ENCODE measurements around the gene CORT. TPM values are rescaled to one million over a fixed set of nuclear protein-coding genes. Genes with fewer than 3 reads are reported as not detected.
"Not testable (repeated sequence)": the region's sequence is repeated elsewhere in the genome, so short reads cannot be mapped to it uniquely, and the experiment has no call there.

Gene CORT, protein sequence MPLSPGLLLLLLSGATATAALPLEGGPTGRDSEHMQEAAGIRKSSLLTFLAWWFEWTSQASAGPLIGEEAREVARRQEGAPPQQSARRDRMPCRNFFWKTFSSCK
- total RNA-seq (under 1 TPM; 0.42 to 0.52 TPM), total RNA-seq (0 to 0.15 reads per million in 2 donors)

- no peak within 1 kb of the TSS for H3K4me3 Mint-ChIP-seq
- no peaks in the 10 kb centered on the region for H3K9me3 ChIP-seq (ENCODE audit: control insufficient read depth, low read length, poor library complexity, severe bottlenecking)
- H3K27ac Mint-ChIP-seq = no peak within 1 kb of the TSS
- H3K36me3 Mint-ChIP-seq (ENCODE audit: low read depth) = no peaks in the 10 kb centered on the region
- no peaks in the 10 kb centered on the region for H3K4me1 Mint-ChIP-seq
- DNase-seq (no peak), ATAC-seq (no peak)
- peaks cover 16% of the 10 kb centered on the region for H3K27me3 Mint-ChIP-seq
Observed at GRCh38 chr1:10449751-10450150, at the start of gene CORT. Gene CORT (plus strand): TSS chr1:10450031. CDS start chr1:10450224, 193 bp downstream.

DNA sequence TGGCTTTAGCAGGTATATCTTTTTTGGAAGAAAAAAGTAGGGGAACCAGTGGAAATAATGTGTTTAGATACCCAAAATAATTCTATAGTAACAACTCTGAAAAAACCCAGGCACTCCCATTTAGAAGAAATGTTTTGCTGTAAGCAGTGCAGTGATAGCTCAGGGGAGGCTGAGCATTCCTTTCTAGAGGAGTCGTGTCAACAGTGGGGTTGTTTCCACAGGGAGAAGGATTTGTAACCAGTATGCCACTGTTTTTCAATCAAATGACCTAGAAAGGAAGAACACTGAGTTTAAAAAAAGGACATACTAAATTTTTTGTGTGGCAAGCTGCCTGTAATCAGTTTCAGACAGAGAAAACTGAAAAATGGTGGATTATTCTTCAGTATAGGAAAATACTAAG, 48.5 kb upstream of the CORT start:
- no peaks in the 10 kb centered on the region for H3K9me3 ChIP-seq (ENCODE audit: control insufficient read depth, low read length, poor library complexity, severe bottlenecking)
- Mint-ChIP-seq H3K27ac (no peak overlapping the region), H3K4me1 (peaks cover 19% of the 10 kb centered on the region), H3K27me3 (no peaks in the 10 kb centered on the region), H3K36me3 (ENCODE audit: low read depth) (peaks cover 2% of the 10 kb centered on the region), H3K4me3 (no peak overlapping the region)
- DNase-seq = no peak
- ATAC-seq = no peak

GRCh38 chr1:10402729-10403274, 47.0 kb upstream of the CORT start:
- Mint-ChIP-seq H3K27ac (no peak overlapping the region), H3K27me3 (no peaks in the 10 kb centered on the region), H3K4me3 (no peak overlapping the region), H3K36me3 (ENCODE audit: low read depth) (peaks cover 2% of the 10 kb centered on the region), H3K4me1 (peaks cover 19% of the 10 kb centered on the region)
- DNase-seq = no peak
- H3K9me3 ChIP-seq (ENCODE audit: control insufficient read depth, low read length, poor library complexity, severe bottlenecking) = no peaks in the 10 kb centered on the region
- no peak for ATAC-seq

GRCh38 chr1:10407201-10407600, 42.6 kb upstream of the CORT start:
- no peaks in the 10 kb centered on the region for H3K9me3 ChIP-seq (ENCODE audit: control insufficient read depth, low read length, poor library complexity, severe bottlenecking)
- DNase-seq = no peak
- Mint-ChIP-seq H3K27me3 (no peaks in the 10 kb centered on the region), H3K36me3 (ENCODE audit: low read depth) (peaks cover 3% of the 10 kb centered on the region), H3K27ac (no peak overlapping the region), H3K4me3 (no peak overlapping the region), H3K4me1 (peaks cover 4% of the 10 kb centered on the region)
- ATAC-seq = no peak

- H3K4me1 Mint-ChIP-seq = peaks cover 3% of the 10 kb centered on the region
- no peak overlapping the region for H3K4me3 Mint-ChIP-seq
- H3K27me3 Mint-ChIP-seq = no peaks in the 10 kb centered on the region
- no peaks in the 10 kb centered on the region for H3K9me3 ChIP-seq (ENCODE audit: control insufficient read depth, low read length, poor library complexity, severe bottlenecking)
- ATAC-seq (peak; percentile 59), DNase-seq (no peak)
- H3K27ac Mint-ChIP-seq = no peak overlapping the region
- peaks cover 17% of the 10 kb centered on the region for H3K36me3 Mint-ChIP-seq (ENCODE audit: low read depth)
Observed at GRCh38 chr1:10415211-10415930, 34.5 kb upstream of the CORT start.

DNA sequence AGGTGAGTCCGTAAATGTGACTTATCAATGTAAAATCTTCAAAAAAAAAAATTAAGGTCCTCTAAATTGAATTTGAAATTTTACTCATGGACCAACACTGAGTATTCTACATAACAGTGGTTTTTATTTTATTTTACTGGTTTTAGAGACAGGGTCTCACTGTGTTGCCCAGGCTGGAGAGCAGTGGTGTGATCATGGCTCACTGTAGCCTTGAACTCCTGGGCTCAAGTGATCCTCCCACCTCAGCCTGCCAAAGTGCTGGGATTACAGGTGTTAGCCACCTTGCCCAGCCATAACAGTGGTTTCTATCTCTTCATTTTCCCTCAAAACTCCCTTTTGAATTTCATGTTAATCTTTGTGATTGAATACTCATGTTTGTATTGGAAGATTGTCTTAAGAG, 33.9 kb upstream of the CORT start:
- not testable (repeated sequence) for H3K9me3 ChIP-seq (ENCODE audit: control insufficient read depth, low read length, poor library complexity, severe bottlenecking); H3K27me3 Mint-ChIP-seq; H3K4me1 Mint-ChIP-seq; ATAC-seq; DNase-seq; H3K4me3 Mint-ChIP-seq
- peaks cover 17% of the 10 kb centered on the region for H3K36me3 Mint-ChIP-seq (ENCODE audit: low read depth)
- peak overlapping the region; percentile 24 for H3K27ac Mint-ChIP-seq

DNA sequence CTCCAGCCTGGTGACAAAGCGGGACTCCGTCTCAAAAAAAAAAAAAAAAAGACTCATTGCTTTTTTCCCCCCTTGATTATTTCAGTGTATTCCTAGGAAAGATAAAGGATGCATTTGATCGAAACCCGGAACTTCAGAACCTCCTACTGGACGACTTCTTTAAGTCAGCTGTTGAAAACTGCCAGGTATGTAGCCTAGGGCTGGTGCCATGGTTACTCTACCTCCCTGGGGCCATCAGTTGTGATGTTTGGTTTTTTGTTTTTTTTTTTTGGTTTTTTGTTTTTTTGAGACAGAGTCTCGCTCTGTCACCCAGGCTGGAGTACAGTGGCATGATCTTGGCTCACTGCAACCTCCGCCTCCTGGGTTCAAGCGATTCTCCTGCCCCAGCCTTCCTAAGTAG, 31.1 kb upstream of the CORT start:
- H3K9me3 ChIP-seq (ENCODE audit: control insufficient read depth, low read length, poor library complexity, severe bottlenecking); DNase-seq; H3K27me3 Mint-ChIP-seq; ATAC-seq; H3K27ac Mint-ChIP-seq; H3K4me3 Mint-ChIP-seq; H3K4me1 Mint-ChIP-seq: not testable (repeated sequence)
- H3K36me3 Mint-ChIP-seq (ENCODE audit: low read depth) = peaks cover 15% of the 10 kb centered on the region

GRCh38 chr1:10419351-10419750, 30.5 kb upstream of the CORT start:
- peaks cover 3% of the 10 kb centered on the region for H3K4me1 Mint-ChIP-seq
- peaks cover 15% of the 10 kb centered on the region for H3K36me3 Mint-ChIP-seq (ENCODE audit: low read depth)
- ATAC-seq (no peak), DNase-seq (no peak)
- no peak overlapping the region for H3K27ac Mint-ChIP-seq
- no peak overlapping the region for H3K4me3 Mint-ChIP-seq
- H3K9me3 ChIP-seq (ENCODE audit: control insufficient read depth, low read length, poor library complexity, severe bottlenecking) = no peaks in the 10 kb centered on the region
- no peaks in the 10 kb centered on the region for H3K27me3 Mint-ChIP-seq

DNA sequence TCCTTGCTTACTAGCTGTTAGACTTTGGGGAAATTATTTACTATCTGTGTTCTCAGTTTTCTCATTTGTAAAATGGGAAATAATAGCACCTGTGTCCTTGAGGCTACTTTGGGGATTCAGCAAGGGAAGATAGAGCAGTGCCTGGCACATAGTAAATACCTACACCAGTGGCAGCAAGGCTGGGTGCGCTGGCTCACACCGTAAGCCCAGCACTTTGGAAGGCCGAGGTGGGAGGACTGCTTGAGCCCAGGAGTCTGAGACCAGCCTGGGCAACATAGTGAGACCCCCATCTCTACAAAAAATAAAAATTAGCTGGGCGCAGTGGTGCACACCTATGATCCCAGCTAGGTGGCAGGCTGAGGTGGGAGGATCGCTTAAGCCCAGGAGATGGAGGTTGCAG, 28.2 kb upstream of the CORT start:
- H3K27me3 Mint-ChIP-seq = no peaks in the 10 kb centered on the region
- H3K27ac Mint-ChIP-seq = no peak overlapping the region
- no peak for DNase-seq
- H3K4me3 Mint-ChIP-seq = no peak overlapping the region
- ATAC-seq = no peak
- H3K4me1 Mint-ChIP-seq = peaks cover 3% of the 10 kb centered on the region
- no peaks in the 10 kb centered on the region for H3K9me3 ChIP-seq (ENCODE audit: control insufficient read depth, low read length, poor library complexity, severe bottlenecking)
- peaks cover 12% of the 10 kb centered on the region for H3K36me3 Mint-ChIP-seq (ENCODE audit: low read depth)

DNA sequence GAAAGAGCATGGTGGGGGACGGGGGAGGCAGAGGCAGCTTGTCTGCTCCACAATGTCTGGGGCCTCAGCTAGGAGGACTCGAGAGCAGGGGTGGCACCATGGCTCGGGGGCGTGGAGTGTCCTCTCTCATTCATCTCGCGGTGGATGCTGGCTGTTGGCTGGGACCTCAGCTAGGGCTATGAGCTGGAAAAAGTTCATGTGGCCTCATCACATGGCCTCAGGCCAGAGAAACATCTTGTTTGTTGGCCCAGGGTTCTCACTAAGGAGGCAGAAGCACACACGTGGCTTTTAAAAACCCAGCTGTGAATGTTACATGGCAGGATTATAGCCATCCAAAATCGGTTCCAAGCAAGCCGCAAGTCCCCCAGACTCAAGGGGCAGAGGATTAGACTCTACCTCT, 25.8 kb upstream of the CORT start:
- peaks cover 5% of the 10 kb centered on the region for H3K4me1 Mint-ChIP-seq
- H3K9me3 ChIP-seq (ENCODE audit: control insufficient read depth, low read length, poor library complexity, severe bottlenecking) = no peaks in the 10 kb centered on the region
- H3K27me3 Mint-ChIP-seq = no peaks in the 10 kb centered on the region
- H3K27ac Mint-ChIP-seq = no peak overlapping the region
- DNase-seq (no peak), ATAC-seq (no peak)
- H3K4me3 Mint-ChIP-seq = no peak overlapping the region
- H3K36me3 Mint-ChIP-seq (ENCODE audit: low read depth) = peaks cover 6% of the 10 kb centered on the region

- H3K9me3 ChIP-seq (ENCODE audit: control insufficient read depth, low read length, poor library complexity, severe bottlenecking) = no peaks in the 10 kb centered on the region
- peaks cover 4% of the 10 kb centered on the region for H3K4me1 Mint-ChIP-seq
- H3K36me3 Mint-ChIP-seq (ENCODE audit: low read depth) = peaks cover 2% of the 10 kb centered on the region
- no peak for ATAC-seq
- no peak overlapping the region for H3K4me3 Mint-ChIP-seq
- no peak overlapping the region for H3K27ac Mint-ChIP-seq
- DNase-seq = no peak
- no peaks in the 10 kb centered on the region for H3K27me3 Mint-ChIP-seq
Observed at GRCh38 chr1:10424651-10425050, 25.2 kb upstream of the CORT start.

DNA sequence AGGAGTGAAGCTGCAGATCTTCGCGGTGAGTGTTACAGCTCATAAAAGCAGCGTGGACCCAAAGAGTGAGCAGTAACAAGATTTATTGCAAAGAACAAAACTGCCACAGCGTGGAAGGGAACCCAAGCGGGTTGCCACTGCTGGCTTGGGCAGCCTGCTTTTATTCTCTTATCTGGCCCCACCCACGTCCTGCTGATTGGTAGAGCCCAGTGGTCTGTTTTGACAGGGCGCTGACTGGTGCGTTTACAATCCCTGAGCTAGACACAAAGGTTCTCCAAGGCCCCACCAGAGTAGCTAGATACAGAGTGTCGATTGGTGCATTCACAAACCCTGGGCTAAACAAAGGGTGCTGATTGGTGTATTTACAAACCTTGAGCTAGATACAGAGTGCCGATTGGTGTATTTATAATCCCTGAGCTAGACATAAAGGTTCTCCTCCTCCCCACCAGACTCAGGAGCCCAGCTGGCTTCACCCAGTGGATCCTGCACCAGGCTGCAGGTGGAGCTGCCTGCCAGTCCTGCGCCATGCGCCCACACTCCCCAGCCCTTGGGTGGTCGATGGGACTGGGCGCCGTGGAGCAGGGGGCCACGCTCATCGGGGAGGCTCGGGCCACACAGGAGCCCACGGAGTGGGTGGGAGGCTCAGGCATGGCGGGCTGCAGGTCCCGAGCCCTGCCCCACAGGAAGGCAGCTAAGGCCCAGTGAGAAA, 23.9 kb upstream of the CORT start:
- H3K36me3 Mint-ChIP-seq (ENCODE audit: low read depth); H3K27me3 Mint-ChIP-seq; H3K4me3 Mint-ChIP-seq; ATAC-seq; DNase-seq; H3K9me3 ChIP-seq (ENCODE audit: control insufficient read depth, low read length, poor library complexity, severe bottlenecking); H3K27ac Mint-ChIP-seq: not testable (repeated sequence)
- H3K4me1 Mint-ChIP-seq = peaks cover 11% of the 10 kb centered on the region

DNA sequence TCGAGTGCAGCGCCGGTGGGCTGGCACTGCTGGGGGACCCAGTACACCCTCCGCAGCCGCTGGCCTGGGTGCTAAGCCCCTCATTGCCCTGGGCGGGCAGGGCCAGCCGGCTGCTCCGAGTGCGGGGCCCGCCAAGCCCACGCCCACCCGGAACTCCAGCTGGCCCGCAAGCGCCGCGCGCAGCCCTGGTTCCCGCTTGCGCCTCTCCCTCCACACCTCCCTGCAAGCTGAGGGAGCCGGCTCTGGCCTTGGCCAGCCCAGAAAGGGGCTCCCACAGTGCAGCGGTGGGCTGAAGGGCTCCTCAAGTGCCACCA, 23.3 kb upstream of the CORT start:
- H3K36me3 Mint-ChIP-seq (ENCODE audit: low read depth); H3K9me3 ChIP-seq (ENCODE audit: control insufficient read depth, low read length, poor library complexity, severe bottlenecking); ATAC-seq; DNase-seq; H3K27me3 Mint-ChIP-seq; H3K4me3 Mint-ChIP-seq; H3K27ac Mint-ChIP-seq: not testable (repeated sequence)
- peaks cover 16% of the 10 kb centered on the region for H3K4me1 Mint-ChIP-seq

Data from T-helper 17 cell (primary cell).